Suprapubic skin (tissue), 3 donors: ENCODE results near the gene YWHAB.

Experiments used
- CTCF ChIP-seq, 2 donors: fragments of 200-600 bp in 1 of 2; fragments of 450-650 bp in 1 of 2; sonication (generic) in 1 of 2; IDR thresholded peaks; one replicate each; pipeline ENCODE4 v1.5.1; 2016 to 2019; ENCODE audit warnings: antibody characterized with exemption in 2 of 2, mild to moderate bottlenecking in 1 of 2, moderate library complexity in 1 of 2
- EP300 ChIP-seq: sonication (generic); formaldehyde crosslinking; IDR thresholded peaks from one replicate; pipeline ENCODE4 v1.6.1; 2017; ENCODE audit warnings: antibody characterized with exemption

- TF ChIP-seq CTCF (IDR thresholded peaks at IDR 0.05): no peak
- no peak for TF ChIP-seq EP300
Observed at GRCh38 chr20:44921447-44921846, 35.9 kb downstream of the YWHAB start.
